GM21825 (cell line): ENCODE results near the gene CMKLR1.

Experiments
- ATAC-seq: cut with Tn5 transposase; IDR thresholded peaks from one replicate; pipeline ENCODE4 v1.9.1; 2021; ENCODE audit warnings: mild to moderate bottlenecking, moderate library complexity; ENCODE audit not compliant: unreplicated experiment

The CMKLR1 gene

DNA sequence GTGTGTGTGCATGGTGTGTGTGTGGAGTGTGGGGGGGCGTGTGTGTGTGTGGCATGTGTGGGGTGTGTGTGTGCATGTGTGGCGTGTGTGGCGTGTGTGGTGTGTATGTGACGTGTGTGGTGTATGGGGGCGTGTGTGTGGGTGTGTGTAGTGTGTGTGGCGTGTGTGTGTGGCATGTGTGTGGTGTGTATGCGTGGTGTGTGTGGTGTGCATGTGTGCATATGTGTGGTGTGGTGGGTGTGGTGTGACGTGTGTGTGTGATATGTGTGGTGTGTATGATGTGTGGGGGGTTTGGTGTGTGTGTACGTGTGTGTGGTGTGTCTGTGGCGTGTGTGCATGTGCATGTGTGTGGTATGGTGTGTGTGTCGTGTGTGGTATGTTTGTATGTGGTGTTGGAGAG lies 24.1 kb upstream of the CMKLR1 start:
- no peak for ATAC-seq

DNA sequence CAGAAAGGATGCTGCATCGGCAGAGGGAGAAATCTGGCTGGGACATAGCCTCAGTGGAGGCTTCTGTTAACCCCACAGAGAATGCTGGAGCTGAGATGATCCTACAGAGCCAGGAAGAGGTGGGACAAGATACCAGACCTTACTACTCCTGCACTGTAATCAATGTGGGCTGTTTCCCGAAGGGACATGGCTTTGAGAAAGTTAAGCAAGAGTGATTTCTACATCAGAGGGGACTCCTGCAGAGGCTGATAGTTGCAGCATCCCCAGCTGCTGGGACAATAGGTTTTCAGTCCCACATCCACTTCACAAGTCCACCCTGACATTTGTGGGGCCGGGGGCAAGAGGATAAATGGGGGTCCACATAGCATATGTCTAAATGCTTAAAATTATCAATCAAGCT lies 22.5 kb upstream of the CMKLR1 start:
- no peak for ATAC-seq

GRCh38 chr12:108360487-108360886 lies 21.4 kb upstream of the CMKLR1 start:
- peak; percentile 73 for ATAC-seq

GRCh38 chr12:108360057-108360456 lies 20.9 kb upstream of the CMKLR1 start:
- ATAC-seq = no peak

- no peak for ATAC-seq
These were observed 19.5 kb upstream of the CMKLR1 start for GRCh38 chr12:108358580-108358965.

DNA sequence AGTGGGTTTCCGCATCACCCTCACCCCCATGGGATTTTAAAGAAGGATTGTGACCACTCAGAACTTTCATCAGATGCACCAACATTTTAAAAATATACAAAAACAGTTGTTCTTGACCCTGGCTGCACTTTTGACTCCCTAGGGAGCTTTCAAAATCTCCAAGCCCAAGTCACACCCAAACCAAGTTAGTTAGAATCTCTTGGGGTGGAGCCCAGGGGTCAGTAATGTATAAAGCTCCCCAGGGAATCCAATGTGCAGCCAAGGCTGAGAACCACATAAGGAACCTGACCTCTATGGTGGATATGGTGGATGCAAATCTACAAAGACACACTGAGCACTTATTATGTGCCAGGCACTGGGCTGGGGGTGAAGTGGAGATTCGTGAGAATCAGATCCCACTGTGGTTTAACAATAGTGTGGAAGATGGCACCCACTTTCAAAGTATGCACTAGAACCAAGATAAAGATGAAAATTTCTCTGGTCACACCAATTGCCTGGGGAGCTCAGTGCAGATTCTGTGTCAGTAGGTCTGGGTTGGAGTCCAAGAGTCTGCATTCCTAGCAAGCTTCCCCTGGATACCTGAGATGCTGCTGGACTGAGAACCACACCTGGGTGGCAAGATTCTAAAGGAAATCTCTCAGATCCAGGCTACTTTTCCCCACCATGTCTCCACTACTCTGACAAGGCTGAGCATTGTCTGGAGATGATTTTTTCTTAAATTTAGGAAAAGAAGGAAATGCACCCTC lies 18.9 kb upstream of the CMKLR1 start:
- ATAC-seq = no peak

- ATAC-seq = no peak
These were observed 18.0 kb upstream of the CMKLR1 start for GRCh38 chr12:108356835-108357806.

DNA sequence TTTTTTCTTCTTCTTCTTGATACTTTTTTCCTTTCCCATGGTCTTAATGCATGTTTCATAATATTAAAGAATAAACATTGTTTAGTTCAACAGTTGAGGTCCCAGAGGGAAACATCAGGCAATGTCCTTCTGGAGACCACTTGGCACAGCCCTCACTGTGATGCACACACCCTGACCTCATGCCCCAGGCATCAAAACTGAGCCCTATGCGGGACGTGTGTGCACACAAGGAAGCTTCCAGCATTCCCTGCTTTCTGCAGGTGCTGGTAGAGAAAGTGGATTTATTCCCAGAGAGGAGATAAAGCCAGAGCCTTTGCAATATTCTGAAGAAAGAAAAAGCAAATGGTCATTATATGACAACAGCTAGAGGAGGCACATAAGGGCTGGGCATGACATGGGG lies 16.0 kb upstream of the CMKLR1 start:
- no peak for ATAC-seq

- ATAC-seq = no peak
These were observed 13.5 kb upstream of the CMKLR1 start for GRCh38 chr12:108352591-108352990.

GRCh38 chr12:108350511-108350910 lies 11.4 kb upstream of the CMKLR1 start:
- no peak for ATAC-seq

DNA sequence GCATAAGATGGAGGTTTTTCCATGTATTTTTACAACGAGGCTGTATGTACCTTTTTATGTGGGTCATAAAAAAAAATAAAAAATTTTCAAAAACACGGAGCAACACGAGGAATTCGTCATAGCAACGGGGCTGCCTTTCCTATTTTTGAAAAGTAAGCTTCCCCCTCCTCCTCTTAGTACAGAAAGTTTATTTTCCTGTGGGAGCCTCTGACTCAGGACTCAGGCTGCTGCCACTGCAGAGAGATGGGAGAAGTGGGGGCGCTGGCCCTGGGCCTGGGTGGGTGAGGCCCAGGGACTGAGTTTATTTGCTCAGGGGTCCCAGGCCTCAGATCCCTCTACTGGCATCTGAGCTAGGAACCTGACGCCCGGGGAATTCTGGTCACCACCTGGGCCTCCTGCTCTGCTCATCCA lies 10.2 kb upstream of the CMKLR1 start:
- no peak for ATAC-seq

- ATAC-seq = no peak
These were observed 9.7 kb upstream of the CMKLR1 start for GRCh38 chr12:108348842-108349241.

DNA sequence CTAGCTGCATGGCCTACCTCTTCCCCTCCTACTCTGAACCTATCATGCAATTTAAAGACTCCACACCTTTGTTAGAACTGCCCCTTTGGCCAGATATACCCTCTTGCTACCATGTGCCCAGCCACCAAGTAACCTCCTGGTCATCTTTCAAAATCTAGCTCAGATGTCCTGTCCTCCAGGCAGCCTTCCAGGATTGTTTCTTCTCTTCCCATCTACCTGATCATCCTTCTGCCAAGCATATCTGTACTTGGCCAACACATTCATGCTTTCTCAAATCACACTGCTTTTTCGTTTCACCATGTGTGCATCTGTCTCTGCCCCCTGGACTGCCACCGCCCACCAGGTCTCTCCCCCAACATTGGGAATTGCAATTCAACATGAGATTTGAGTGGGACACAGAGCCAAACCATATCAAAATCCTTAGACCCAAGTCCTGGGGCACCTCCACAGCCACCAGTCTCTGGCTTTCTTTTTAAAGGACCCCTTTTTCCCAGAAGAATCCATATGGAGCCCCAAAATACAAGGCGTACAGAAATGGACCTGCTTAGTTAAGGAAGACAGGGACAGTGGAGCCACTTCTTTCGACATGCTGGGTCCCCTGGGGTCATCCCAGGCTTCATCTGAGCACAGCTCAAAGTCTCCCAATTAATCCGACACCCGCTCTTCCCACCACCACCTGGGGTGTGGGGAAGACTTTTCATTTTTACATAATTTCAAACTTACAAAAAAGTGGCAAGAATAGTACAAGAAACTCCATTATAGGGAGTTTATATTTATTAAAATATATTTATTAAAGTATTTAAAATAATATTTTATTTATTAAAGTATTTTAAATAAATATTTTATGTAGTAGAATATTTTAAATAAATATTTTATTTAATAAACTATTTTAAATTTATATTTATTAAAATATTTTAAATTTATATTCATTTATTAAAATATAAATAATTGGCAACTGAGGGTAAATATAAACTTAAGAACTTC lies 7.9 kb upstream of the CMKLR1 start:
- ATAC-seq = no peak

DNA sequence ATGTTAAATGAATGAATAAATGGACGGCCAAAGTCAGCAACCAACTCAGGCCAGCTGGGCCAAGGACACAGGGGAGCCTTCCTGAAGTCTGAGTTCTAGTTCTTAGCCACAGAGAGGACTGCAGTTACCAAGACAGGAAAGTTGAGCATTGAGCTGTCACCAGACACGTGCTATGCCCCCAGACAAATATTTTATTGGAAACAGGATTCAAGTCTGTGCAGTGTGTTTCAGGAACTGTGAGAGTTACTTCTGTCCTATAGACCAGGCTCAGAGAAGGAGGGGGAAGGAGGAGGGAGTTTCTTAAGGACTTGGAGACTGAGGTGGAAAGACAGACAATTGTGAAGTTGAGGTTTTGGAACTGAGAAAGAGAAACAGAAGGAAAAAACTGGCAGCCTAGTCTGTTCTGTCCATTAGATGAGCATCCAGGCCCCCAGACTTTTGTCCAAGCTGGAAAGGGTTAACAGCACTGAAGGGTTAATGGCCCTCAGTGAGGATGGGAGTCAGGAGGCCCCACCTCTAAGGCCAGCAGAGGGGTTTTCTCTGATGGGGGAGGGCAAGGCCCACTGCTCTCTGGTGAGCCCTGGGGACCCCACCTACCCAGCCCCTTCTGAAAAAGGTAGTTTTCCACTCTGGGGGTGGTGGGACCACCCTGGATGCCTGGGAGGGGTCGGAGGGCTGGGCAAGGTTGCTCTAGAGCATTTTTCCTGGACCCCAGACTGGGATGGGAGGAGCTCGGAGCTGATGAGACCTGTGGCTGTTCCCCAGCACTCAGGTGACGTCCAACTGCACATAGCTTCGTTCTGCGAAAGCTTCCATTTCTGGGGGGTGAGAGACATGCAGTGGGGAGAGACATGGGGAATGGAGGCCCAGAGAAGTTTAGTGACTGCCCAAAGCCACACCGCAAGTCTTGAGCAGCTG lies 6.9 kb upstream of the CMKLR1 start:
- ATAC-seq = no peak

- no peak for ATAC-seq
These were observed 3.9 kb upstream of the CMKLR1 start for GRCh38 chr12:108342985-108343384.

- ATAC-seq = no peak
These were observed 3.0 kb upstream of the CMKLR1 start for GRCh38 chr12:108341854-108342847.

DNA sequence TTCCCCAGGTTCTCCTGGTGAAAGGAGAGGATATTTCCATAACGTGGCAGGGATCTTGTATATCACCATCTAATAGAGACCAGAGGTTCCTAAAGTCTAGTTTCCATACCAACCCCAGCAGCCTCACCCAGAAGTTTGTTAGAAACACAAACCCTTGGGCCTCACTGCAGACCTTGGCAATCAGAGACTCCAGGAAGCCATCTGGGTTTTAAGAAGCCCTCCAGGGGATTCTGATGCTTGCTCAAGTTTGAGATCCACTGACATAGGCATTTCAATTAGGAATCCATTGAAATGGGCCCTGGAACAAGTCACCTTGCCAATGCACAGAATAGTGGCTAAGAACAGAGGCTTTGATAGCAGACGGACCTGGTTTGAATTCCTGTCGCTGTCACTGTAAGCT lies 2.2 kb upstream of the CMKLR1 start:
- ATAC-seq = no peak

GRCh38 chr12:108340037-108340436 lies 926 bp upstream of the CMKLR1 start:
- ATAC-seq = no peak
